Measurements from ENCODE around the gene ACD. TPM values are rescaled to one million over a fixed set of nuclear protein-coding genes. Genes with fewer than 3 reads are reported as not detected.

ACD gene
- total and polyA plus RNA-seq, 2 of the 8 experiments (the other 6 are each of a cell fraction or from before 2014, with no cell fraction given), result 34.8 to 58.0 TPM

- TF ChIP-seq MAX (IDR thresholded peaks at IDR 0.05), result 0 out of 2 replicates have a peak, but pooled peaks have one; percentile 18
Observed at GRCh38 chr16:67667817-67668494, 7.9 kb upstream of the ACD start (continued).
